Gastroesophageal sphincter (tissue), 3 donors: ENCODE measurements around the gene MYOZ3.

Source experiments
- POLR2AphosphoS5 ChIP-seq: sonication (generic); formaldehyde crosslinking; IDR thresholded peaks from one replicate; pipeline ENCODE4 v1.6.1; 2017; ENCODE audit warnings: antibody characterized with exemption
- TF ChIP-seq, protein P1 (sequence below), 4 experiments: fragments of 200-600 bp in 2 of 4; fragments of 450-650 bp in 2 of 4; sonication (generic) in 1 of 4; IDR thresholded peaks; one replicate each; pipeline ENCODE4 v1.5.1; 2017 to 2019; ENCODE audit warnings: antibody characterized with exemption in 4 of 4, mild to moderate bottlenecking in 2 of 4, moderate library complexity in 2 of 4

DNA sequence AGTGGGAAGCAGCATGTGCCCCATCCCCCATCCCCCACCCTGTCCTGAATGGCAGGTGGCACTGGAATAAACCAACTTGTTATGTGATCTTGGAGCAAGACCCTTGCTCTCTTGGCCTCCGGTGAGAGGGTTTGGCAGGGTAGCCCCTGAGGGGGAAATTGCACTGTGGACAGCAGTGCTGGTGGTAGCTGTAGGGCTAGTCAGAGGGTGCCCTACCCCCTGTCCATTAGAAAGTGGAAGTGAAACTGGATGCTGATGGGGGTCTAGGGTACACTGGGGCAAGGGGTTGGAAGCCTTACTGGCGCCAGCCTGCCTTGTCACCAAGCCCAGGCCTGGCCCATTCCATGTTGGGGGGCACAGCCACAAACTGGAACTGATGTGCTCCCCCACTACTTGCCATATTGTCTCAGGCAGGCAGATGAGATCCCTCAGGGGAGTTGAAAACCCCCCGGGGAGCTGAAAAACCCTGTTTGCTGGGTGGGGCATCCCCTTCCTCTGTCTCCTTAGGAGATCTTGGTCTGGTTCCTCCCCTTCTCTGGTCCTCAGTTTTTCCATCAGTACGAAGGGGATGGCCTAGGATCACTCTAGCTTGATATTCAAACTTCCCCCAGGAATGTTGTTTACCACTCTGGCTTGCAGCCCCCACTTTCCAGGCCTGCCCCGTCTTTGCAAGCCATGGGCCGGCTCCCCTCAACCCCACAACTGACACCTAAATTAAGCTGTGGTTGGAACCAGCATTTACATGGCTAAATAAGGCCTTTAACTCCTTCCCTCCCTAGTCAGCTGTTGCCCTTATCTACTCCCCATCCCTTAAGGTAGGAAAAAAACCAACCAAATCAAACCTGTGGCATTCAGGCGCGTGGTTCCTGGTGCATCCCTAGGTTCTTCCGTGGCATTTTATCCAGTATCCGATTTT is 35.0 kb upstream of the MYOZ3 start:
- TF ChIP-seq, protein P1, sequence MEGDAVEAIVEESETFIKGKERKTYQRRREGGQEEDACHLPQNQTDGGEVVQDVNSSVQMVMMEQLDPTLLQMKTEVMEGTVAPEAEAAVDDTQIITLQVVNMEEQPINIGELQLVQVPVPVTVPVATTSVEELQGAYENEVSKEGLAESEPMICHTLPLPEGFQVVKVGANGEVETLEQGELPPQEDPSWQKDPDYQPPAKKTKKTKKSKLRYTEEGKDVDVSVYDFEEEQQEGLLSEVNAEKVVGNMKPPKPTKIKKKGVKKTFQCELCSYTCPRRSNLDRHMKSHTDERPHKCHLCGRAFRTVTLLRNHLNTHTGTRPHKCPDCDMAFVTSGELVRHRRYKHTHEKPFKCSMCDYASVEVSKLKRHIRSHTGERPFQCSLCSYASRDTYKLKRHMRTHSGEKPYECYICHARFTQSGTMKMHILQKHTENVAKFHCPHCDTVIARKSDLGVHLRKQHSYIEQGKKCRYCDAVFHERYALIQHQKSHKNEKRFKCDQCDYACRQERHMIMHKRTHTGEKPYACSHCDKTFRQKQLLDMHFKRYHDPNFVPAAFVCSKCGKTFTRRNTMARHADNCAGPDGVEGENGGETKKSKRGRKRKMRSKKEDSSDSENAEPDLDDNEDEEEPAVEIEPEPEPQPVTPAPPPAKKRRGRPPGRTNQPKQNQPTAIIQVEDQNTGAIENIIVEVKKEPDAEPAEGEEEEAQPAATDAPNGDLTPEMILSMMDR (IDR thresholded peaks at IDR 0.05): no peak
- TF ChIP-seq POLR2AphosphoS5: no peak
